ENCODE measurements around the gene KLHL8.
"Not testable (repeated sequence)": the region's sequence is repeated elsewhere in the genome, so short reads cannot be mapped to it uniquely, and the experiment has no call there.

Gene KLHL8

DNA sequence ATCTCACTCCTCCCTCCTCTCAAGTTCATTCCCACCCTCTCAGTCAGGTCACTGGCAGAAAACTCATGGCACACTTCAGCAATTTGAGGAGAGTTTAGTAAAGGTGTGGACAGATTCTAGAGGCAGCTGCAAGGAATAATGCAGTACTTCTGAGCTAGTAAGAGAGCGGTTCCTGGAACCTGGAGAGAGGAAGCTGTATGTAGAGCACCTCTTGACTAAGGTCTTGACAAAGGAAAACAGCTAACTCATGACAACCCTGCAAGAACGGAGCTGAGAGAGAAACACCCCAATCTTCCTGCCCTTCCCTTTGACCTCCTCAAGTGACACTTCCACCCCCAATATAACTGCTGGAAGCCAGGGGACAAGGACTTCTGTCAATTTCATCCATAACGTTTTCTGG lies 9.6 kb upstream of the KLHL8 start:
- H3K27me3 ChIP-seq (ENCODE audit: control insufficient read depth, insufficient read depth, low read length): no peaks in the 10 kb centered on the region
- no peaks in the 10 kb centered on the region for H3K9me3 ChIP-seq (ENCODE audit: control insufficient read depth, insufficient read depth, low read length)
- WGBS (ENCODE audit: insufficient coverage, insufficient read length): no CpG with 5 or more reads among the region's 3 CpGs
- H3K36me3 ChIP-seq (ENCODE audit: control insufficient read depth, insufficient read depth, low read length): no peaks in the 10 kb centered on the region
- no peak overlapping the region for H3K27ac ChIP-seq (ENCODE audit: low read length)
- H3K4me1 ChIP-seq (ENCODE audit: control insufficient read depth, insufficient read depth, low read length): no peaks in the 10 kb centered on the region
- no peak overlapping the region for H3K4me3 ChIP-seq (ENCODE audit: low read length)
- no peak for DNase-seq (ENCODE audit: low read depth, low spot score)

- no peaks in the 10 kb centered on the region for H3K36me3 ChIP-seq (ENCODE audit: control insufficient read depth, insufficient read depth, low read length)
- no CpG with 5 or more reads among the region's 2 CpGs for WGBS (ENCODE audit: insufficient coverage, insufficient read length)
- no peak for DNase-seq (ENCODE audit: low read depth, low spot score)
- no peak overlapping the region for H3K4me3 ChIP-seq (ENCODE audit: low read length)
- H3K4me1 ChIP-seq (ENCODE audit: control insufficient read depth, insufficient read depth, low read length): no peaks in the 10 kb centered on the region
- H3K27me3 ChIP-seq (ENCODE audit: control insufficient read depth, insufficient read depth, low read length): no peaks in the 10 kb centered on the region
- H3K9me3 ChIP-seq (ENCODE audit: control insufficient read depth, insufficient read depth, low read length): no peaks in the 10 kb centered on the region
- no peak overlapping the region for H3K27ac ChIP-seq (ENCODE audit: low read length)
Observed at GRCh38 chr4:87228262-87228860, 7.9 kb upstream of the KLHL8 start.

GRCh38 chr4:87227751-87228151 lies 7.3 kb upstream of the KLHL8 start:
- Histone ChIP-seq H3K36me3 (ENCODE audit: control insufficient read depth, insufficient read depth, low read length) (no peaks in the 10 kb centered on the region), H3K27me3 (ENCODE audit: control insufficient read depth, insufficient read depth, low read length) (no peaks in the 10 kb centered on the region), H3K27ac (ENCODE audit: low read length) (no peak overlapping the region), H3K4me1 (ENCODE audit: control insufficient read depth, insufficient read depth, low read length) (no peaks in the 10 kb centered on the region), H3K4me3 (ENCODE audit: low read length) (no peak overlapping the region), H3K9me3 (ENCODE audit: control insufficient read depth, insufficient read depth, low read length) (no peaks in the 10 kb centered on the region)
- WGBS (ENCODE audit: insufficient coverage, insufficient read length): no CpG with 5 or more reads among the region's 1 CpG
- DNase-seq (ENCODE audit: low read depth, low spot score): no peak

DNA sequence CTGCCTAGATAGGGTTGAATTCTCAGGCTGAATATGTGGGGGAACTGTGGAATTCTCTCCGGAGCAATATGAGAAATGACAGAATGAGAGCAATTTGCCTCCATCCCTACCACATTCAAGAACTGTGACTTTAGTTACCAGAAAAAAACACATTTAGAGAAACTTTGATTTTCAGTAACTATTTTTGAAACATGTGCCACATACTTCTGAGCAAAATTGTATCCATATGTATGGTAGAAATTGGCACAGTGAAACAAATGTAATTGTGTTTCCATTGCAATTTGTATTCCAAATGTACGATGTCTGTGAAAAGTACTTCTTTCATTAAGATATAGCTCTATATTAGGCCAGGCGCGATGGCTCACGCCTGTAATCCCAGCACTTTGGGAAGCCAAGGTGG lies 5.5 kb upstream of the KLHL8 start:
- no peaks in the 10 kb centered on the region for H3K4me1 ChIP-seq (ENCODE audit: control insufficient read depth, insufficient read depth, low read length)
- no peaks in the 10 kb centered on the region for H3K27me3 ChIP-seq (ENCODE audit: control insufficient read depth, insufficient read depth, low read length)
- no peak for DNase-seq (ENCODE audit: low read depth, low spot score)
- no peaks in the 10 kb centered on the region for H3K9me3 ChIP-seq (ENCODE audit: control insufficient read depth, insufficient read depth, low read length)
- H3K27ac ChIP-seq (ENCODE audit: low read length): no peak overlapping the region
- H3K36me3 ChIP-seq (ENCODE audit: control insufficient read depth, insufficient read depth, low read length): no peaks in the 10 kb centered on the region
- no peak overlapping the region for H3K4me3 ChIP-seq (ENCODE audit: low read length)
- no CpG with 5 or more reads among the region's 5 CpGs for WGBS (ENCODE audit: insufficient coverage, insufficient read length)

GRCh38 chr4:87224141-87224923 lies 3.9 kb upstream of the KLHL8 start:
- H3K36me3 ChIP-seq (ENCODE audit: control insufficient read depth, insufficient read depth, low read length): no peaks in the 10 kb centered on the region
- no peaks in the 10 kb centered on the region for H3K27me3 ChIP-seq (ENCODE audit: control insufficient read depth, insufficient read depth, low read length)
- no peaks in the 10 kb centered on the region for H3K9me3 ChIP-seq (ENCODE audit: control insufficient read depth, insufficient read depth, low read length)
- H3K4me3 ChIP-seq (ENCODE audit: low read length): no peak overlapping the region
- H3K4me1 ChIP-seq (ENCODE audit: control insufficient read depth, insufficient read depth, low read length): no peaks in the 10 kb centered on the region
- no peak for DNase-seq (ENCODE audit: low read depth, low spot score)
- WGBS (ENCODE audit: insufficient coverage, insufficient read length): no CpG with 5 or more reads among the region's 10 CpGs
- H3K27ac ChIP-seq (ENCODE audit: low read length): no peak overlapping the region

DNA sequence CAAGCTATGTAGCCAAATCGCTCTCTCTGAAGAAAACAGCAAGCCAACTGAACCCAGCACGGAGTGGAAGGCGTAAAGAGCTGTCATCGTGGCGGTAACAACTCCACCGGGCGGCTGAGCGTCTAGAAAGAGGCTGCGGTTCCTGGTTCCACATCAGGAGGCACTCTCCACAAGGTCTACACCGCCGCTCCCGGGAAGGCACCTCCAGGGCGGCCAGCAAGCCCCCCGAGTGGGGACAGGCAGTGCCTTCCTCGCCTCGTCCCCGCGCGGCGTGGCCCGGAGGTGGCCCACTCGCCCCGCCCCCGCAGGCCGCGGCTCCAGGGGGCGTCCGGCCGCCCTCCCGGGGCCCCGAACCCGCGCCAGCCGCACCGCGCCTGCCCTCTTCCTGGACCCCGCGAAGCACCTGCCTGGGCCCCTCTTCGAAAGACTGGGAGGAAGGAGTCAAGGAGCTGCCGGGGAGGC lies 755 bp downstream of the KLHL8 start:
- H3K27ac ChIP-seq (ENCODE audit: low read length): no peak overlapping the region
- H3K27me3 ChIP-seq (ENCODE audit: control insufficient read depth, insufficient read depth, low read length): no peaks in the 10 kb centered on the region
- DNase-seq (ENCODE audit: low read depth, low spot score): no peak
- no peaks in the 10 kb centered on the region for H3K9me3 ChIP-seq (ENCODE audit: control insufficient read depth, insufficient read depth, low read length)
- no peaks in the 10 kb centered on the region for H3K36me3 ChIP-seq (ENCODE audit: control insufficient read depth, insufficient read depth, low read length)
- no peaks in the 10 kb centered on the region for H3K4me1 ChIP-seq (ENCODE audit: control insufficient read depth, insufficient read depth, low read length)
- peak overlapping the region; percentile 74; the same call in 1 of the 2 replicates for H3K4me3 ChIP-seq (ENCODE audit: low read length)
- WGBS (ENCODE audit: insufficient coverage, insufficient read length): no CpG with 5 or more reads among the region's 40 CpGs

- not testable (repeated sequence) for H3K9me3 ChIP-seq (ENCODE audit: control insufficient read depth, insufficient read depth, low read length); H3K27ac ChIP-seq (ENCODE audit: low read length); H3K27me3 ChIP-seq (ENCODE audit: control insufficient read depth, insufficient read depth, low read length); H3K36me3 ChIP-seq (ENCODE audit: control insufficient read depth, insufficient read depth, low read length); H3K4me3 ChIP-seq (ENCODE audit: low read length); H3K4me1 ChIP-seq (ENCODE audit: control insufficient read depth, insufficient read depth, low read length); DNase-seq (ENCODE audit: low read depth, low spot score)
- no CpG with 5 or more reads among the region's 6 CpGs for WGBS (ENCODE audit: insufficient coverage, insufficient read length)
Observed at GRCh38 chr4:87217235-87217763, 3.1 kb downstream of the KLHL8 start.

- WGBS (ENCODE audit: insufficient coverage, insufficient read length): no CpG with 5 or more reads among the region's 1 CpG
- no peak overlapping the region for H3K4me3 ChIP-seq (ENCODE audit: low read length)
- no peaks in the 10 kb centered on the region for H3K4me1 ChIP-seq (ENCODE audit: control insufficient read depth, insufficient read depth, low read length)
- no peaks in the 10 kb centered on the region for H3K27me3 ChIP-seq (ENCODE audit: control insufficient read depth, insufficient read depth, low read length)
- no peaks in the 10 kb centered on the region for H3K9me3 ChIP-seq (ENCODE audit: control insufficient read depth, insufficient read depth, low read length)
- H3K27ac ChIP-seq (ENCODE audit: low read length): no peak overlapping the region
- DNase-seq (ENCODE audit: low read depth, low spot score): no peak
- no peaks in the 10 kb centered on the region for H3K36me3 ChIP-seq (ENCODE audit: control insufficient read depth, insufficient read depth, low read length)
Observed at GRCh38 chr4:87216469-87216868, 3.9 kb downstream of the KLHL8 start.

GRCh38 chr4:87213421-87214075 lies 6.9 kb downstream of the KLHL8 start:
- Histone ChIP-seq H3K9me3 (ENCODE audit: control insufficient read depth, insufficient read depth, low read length) (no peaks in the 10 kb centered on the region), H3K4me1 (ENCODE audit: control insufficient read depth, insufficient read depth, low read length) (no peaks in the 10 kb centered on the region), H3K36me3 (ENCODE audit: control insufficient read depth, insufficient read depth, low read length) (no peaks in the 10 kb centered on the region), H3K27me3 (ENCODE audit: control insufficient read depth, insufficient read depth, low read length) (no peaks in the 10 kb centered on the region), H3K4me3 (ENCODE audit: low read length) (no peak overlapping the region), H3K27ac (ENCODE audit: low read length) (no peak overlapping the region)
- no CpG with 5 or more reads among the region's 5 CpGs for WGBS (ENCODE audit: insufficient coverage, insufficient read length)
- DNase-seq (ENCODE audit: low read depth, low spot score): no peak

DNA sequence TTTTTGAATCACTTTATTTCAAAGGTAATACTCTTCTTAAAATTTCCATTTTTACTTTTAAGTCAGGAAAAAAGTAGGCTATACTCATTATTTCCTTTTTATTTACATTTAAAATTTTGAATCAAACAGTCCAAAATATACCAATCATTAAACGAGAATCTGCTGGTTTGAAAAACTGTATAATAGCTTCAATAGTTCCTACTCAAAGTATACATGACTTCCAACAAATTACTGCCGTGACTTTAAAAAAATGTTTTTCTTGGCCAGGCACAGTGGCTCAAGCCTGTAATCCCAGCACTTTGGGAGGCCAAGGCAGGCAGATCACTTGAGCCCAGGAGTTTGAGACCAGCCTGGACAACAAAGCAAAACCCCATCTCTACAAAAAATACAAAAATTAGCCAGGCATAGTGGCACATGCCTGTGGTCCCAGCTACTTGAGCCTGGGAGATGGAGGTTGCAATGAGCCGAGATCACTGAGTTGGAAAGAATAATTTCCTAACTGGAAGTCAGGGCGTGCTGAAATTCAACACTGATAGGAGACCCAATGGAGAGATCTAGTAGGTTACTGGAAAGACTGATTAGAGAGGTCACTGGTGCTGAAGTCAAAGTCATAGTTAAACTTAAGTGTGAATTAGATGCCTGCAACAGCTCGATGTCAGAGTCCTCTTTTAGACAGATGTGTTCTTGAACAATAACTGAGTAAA lies 9.0 kb downstream of the KLHL8 start:
- no peaks in the 10 kb centered on the region for H3K4me1 ChIP-seq (ENCODE audit: control insufficient read depth, insufficient read depth, low read length)
- WGBS (ENCODE audit: insufficient coverage, insufficient read length): no CpG with 5 or more reads among the region's 5 CpGs

More for the DNA sequence above, 9.0 kb downstream of the KLHL8 start:
- Histone ChIP-seq H3K9me3 (ENCODE audit: control insufficient read depth, insufficient read depth, low read length) (no peaks in the 10 kb centered on the region), H3K36me3 (ENCODE audit: control insufficient read depth, insufficient read depth, low read length) (no peaks in the 10 kb centered on the region), H3K4me3 (ENCODE audit: low read length) (no peak overlapping the region), H3K27me3 (ENCODE audit: control insufficient read depth, insufficient read depth, low read length) (no peaks in the 10 kb centered on the region), H3K27ac (ENCODE audit: low read length) (no peak overlapping the region)
- DNase-seq (ENCODE audit: low read depth, low spot score): no peak
